K562 (cell line): ENCODE results near the gene LIPT1. TPM values are rescaled to one million over a fixed set of nuclear protein-coding genes. Genes with fewer than 3 reads are reported as not detected.

Experiments
- ATAC-seq: fragments of 200-7000 bp; cut with Tn5 transposase; 3 replicates; pipeline ENCODE4 v1.9.1; 2020; ENCODE audit warnings: moderate library complexity
- BruUV-seq: library from RNA; stranded (reverse); fragments of 400-500 nt; replicated peaks from 2 replicates; lab custom pipeline; 2021; lab: Mats Ljungman, UMichigan
- CTCF ChIA-PET: fragments of 300-600 bp; formaldehyde crosslinking; extraction: SDS; loops from one replicate; lab custom pipeline; 2021; ENCODE audit warnings: low intra/inter-chr PET ratio; lab: Yijun Ruan, JAX
- POLR2A ChIA-PET: fragments of 300-600, 350-650 bp; sonication (Branson Sonifier 250); formaldehyde crosslinking; extraction: SDS; loops from one replicate; lab custom pipeline; 2021; ENCODE audit warnings: antibody characterized with exemption, inconsistent platforms; lab: Yijun Ruan, JAX
- DNase-seq, 4 experiments: peaks; one replicate each; pipeline versions ENCODE4 v3.0.0 to v3.0.0-alpha.2; 2011 to 2018; ENCODE audit warnings: low spot score in 3 of 4, mixed read lengths in 3 of 4; ENCODE audit errors: extremely low read depth in 1 of 4
- FAIRE-seq: peaks from 2 replicates; lab custom pipeline; 2011; peaks lifted over from hg19 to GRCh38; lab: Jason Lieb, UNC
- H2AFZ ChIP-seq: 2 replicates; pipeline ENCODE4 v1.6.0; 2011; ENCODE audit warnings: low read depth, low read length, control low read depth, inconsistent platforms
- H3K27ac ChIP-seq: fragments of 200-600 bp; 3 replicates; pipeline ENCODE4 v1.8.0; 2011; ENCODE audit warnings: low read depth, mild to moderate bottlenecking, control low read depth, inconsistent platforms, low read length, moderate library complexity, mixed read lengths; ENCODE audit errors: extremely low read depth
- H3K27me3 ChIP-seq, 2 experiments: fragments of 300-600 bp in 1 of 2; 2 replicates in 1 of 2; 3 replicates in 1 of 2; pipeline versions ENCODE4 v1.6.0 to v1.8.0; 2011; ENCODE audit warnings: inconsistent platforms in 2 of 2, low read length in 2 of 2, mild to moderate bottlenecking in 1 of 2, mixed read lengths in 1 of 2, moderate library complexity in 1 of 2; ENCODE audit not compliant: control insufficient read depth in 2 of 2, insufficient read depth in 2 of 2
- H3K36me3 ChIP-seq: fragments of 300-600 bp; 3 replicates; pipeline ENCODE4 v1.8.0; 2011; ENCODE audit warnings: mild to moderate bottlenecking, low read length, inconsistent platforms; ENCODE audit not compliant: control insufficient read depth, insufficient read depth
- H3K4me1 ChIP-seq, 2 experiments: fragments of 200-600 bp in 1 of 2; replicated peaks in 1 of 2; 2 replicates in 1 of 2; 3 replicates in 1 of 2; pipeline versions ENCODE4 v1.5.1 to v1.8.0; 2011; ENCODE audit warnings: inconsistent platforms in 2 of 2, low read length in 2 of 2, mild to moderate bottlenecking in 1 of 2, mixed read lengths in 1 of 2, moderate library complexity in 1 of 2; ENCODE audit not compliant: control insufficient read depth in 2 of 2, insufficient read depth in 2 of 2
- H3K4me2 ChIP-seq: 2 replicates; pipeline ENCODE4 v1.6.1; 2011; ENCODE audit warnings: low read length, control low read depth, inconsistent platforms, mixed read lengths; ENCODE audit not compliant: insufficient read depth
- H3K4me3 ChIP-seq: fragments of 200-600 bp; sonication (generic), shearing (Covaris generic); 2 replicates; pipeline ENCODE4 v1.5.1; 2016; ENCODE audit warnings: control low read depth, inconsistent platforms
- H3K79me2 ChIP-seq: fragments of 200-600 bp; 3 replicates; pipeline ENCODE4 v1.8.0; 2011; ENCODE audit warnings: low read length, inconsistent platforms; ENCODE audit not compliant: control insufficient read depth, insufficient read depth
- H3K9ac ChIP-seq, 2 experiments: 2 replicates each; pipeline versions ENCODE4 v1.6.0 to v1.6.1; 2011; ENCODE audit warnings: low read depth in 2 of 2, low read length in 2 of 2, control low read depth in 1 of 2, inconsistent platforms in 1 of 2, mild to moderate bottlenecking in 1 of 2, mixed read lengths in 1 of 2; ENCODE audit not compliant: insufficient read depth in 1 of 2
- H3K9me1 ChIP-seq: one replicate; pipeline ENCODE4 v1.6.0; 2011; ENCODE audit warnings: inconsistent platforms, mild to moderate bottlenecking, low read length, moderate library complexity; ENCODE audit not compliant: control insufficient read depth, insufficient read depth
- H3K9me3 ChIP-seq: replicated peaks from 2 replicates; pipeline ENCODE4 v1.5.1; 2011; ENCODE audit warnings: low read depth, low read length, inconsistent platforms; ENCODE audit not compliant: control insufficient read depth, insufficient read depth
- H4K20me1 ChIP-seq: replicated peaks from 2 replicates; pipeline ENCODE4 v1.6.1; 2011; ENCODE audit warnings: low read length, inconsistent platforms, mixed read lengths; ENCODE audit not compliant: control insufficient read depth, insufficient read depth
- AFF4 ChIP-seq: sonication (generic); formaldehyde crosslinking; IDR thresholded peaks from 2 replicates; pipeline ENCODE4 v1.8.0; 2023; ENCODE audit warnings: mild to moderate bottlenecking, missing genetic modification reagents
- ARID4B ChIP-seq: sonication (generic); formaldehyde crosslinking; IDR thresholded peaks from 2 replicates; pipeline ENCODE4 v1.8.0; 2022; ENCODE audit warnings: mild to moderate bottlenecking, missing genetic modification reagents
- DDX20 ChIP-seq: fragments of 450-650 bp; IDR thresholded peaks from 2 replicates; pipeline ENCODE4 v1.6.1; 2016; ENCODE audit warnings: missing genetic modification characterization, low read depth, mild to moderate bottlenecking, missing compliant biosample characterization, moderate library complexity
- FOSL1 ChIP-seq: fragments of 200-800 bp; sonication (Bioruptor generic); conservative IDR thresholded peaks from 2 replicates; pipeline ENCODE4 v1.6.1; 2016; ENCODE audit warnings: missing genetic modification characterization, missing compliant biosample characterization
- ZNF445 ChIP-seq: fragments of 250-450 bp; sonication (Bioruptor Pico); IDR thresholded peaks from 2 replicates; pipeline ENCODE4 v1.4.0; 2020; ENCODE audit warnings: low read depth, mild to moderate bottlenecking, moderate library complexity
- ZNF778 ChIP-seq: fragments of 450-650 bp; formaldehyde crosslinking; IDR thresholded peaks from 2 replicates; pipeline ENCODE4 v1.4.0; 2020; ENCODE audit warnings: mild to moderate bottlenecking, moderate library complexity
- WGBS: fragments of 100-300 bp; shearing (Covaris generic); methylation state at CpG from one replicate; pipeline ENCODE4 v1.1.6; 2016; ENCODE audit warnings: low coverage, mixed read lengths; ENCODE audit not compliant: insufficient coverage; ENCODE audit errors: missing lambda C conversion rate; 5-methylcytosine and 5-hydroxymethylcytosine counted together
- in situ Hi-C: fragments of 300-500 bp; cut with MboI; formaldehyde crosslinking; loops from 4 replicates; pipeline ENCODE4 v1.15.0; 2018; ENCODE audit warnings: inconsistent platforms, mixed read lengths
- intact Hi-C: fragments of 100-400 bp; cut with micrococcal nuclease; formaldehyde crosslinking; loops from 2 replicates; pipeline ENCODE4 v1.14.2; 2022
- polyA plus RNA-seq, 8 experiments: library from polyadenylated mRNA; depleted of rRNA in 4 of 8; stranded (reverse) in 5 of 8; unstranded in 3 of 8; fragments of >200 nt; fragmentation: Nextera tagmentation in 2 of 8; fragmentation: Illumina TruSeq in 1 of 8; extraction: Ambion mirVana in 2 of 8; extraction: Trizol in 1 of 8; gene quantifications; 2 replicates each; pipeline versions ENCODE4 v1.2.1 to v1.2.3, GENCODE V29; 2011 to 2014; ENCODE audit warnings: inconsistent platforms in 1 of 8, missing spikeins in 1 of 8
- total RNA-seq, 7 experiments: library from RNA; depleted of rRNA in 6 of 7; stranded (reverse); fragments of >200 nt in 6 of 7; fragmentation: Illumina TruSeq in 2 of 7; extraction: Trizol in 2 of 7; gene quantifications; 2 replicates each; pipeline versions ENCODE4 v1.2.1 to v1.2.3, GENCODE V29; 2011 to 2021; ENCODE audit warnings: low replicate concordance in 1 of 7

Gene LIPT1
- total and polyA plus RNA-seq, 9 of the 15 experiments (the other 6 are each of a cell fraction or from before 2014, with no cell fraction given): 6.4 to 18.3 (median 11.6) TPM

DNA sequence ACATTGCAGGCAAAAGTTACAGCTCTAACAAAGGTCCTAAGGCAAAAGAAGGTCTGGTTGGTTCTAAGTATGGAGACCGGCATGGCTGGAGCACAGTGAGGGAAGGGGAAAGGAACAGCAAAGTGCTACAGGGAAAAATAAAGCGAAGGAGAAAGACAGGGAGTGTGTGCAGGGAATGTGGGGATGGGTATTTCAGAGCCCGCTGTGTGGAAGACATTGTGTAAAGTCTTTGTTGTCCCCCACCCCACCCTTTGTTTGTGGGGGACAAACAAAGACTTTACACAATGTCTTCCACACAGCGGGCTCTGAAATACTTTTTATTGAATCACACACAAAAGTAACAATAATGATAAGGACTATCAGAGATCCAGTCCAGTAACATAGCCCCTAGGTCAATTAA, 42.1 kb upstream of the LIPT1 start (continued):
- no peak for TF ChIP-seq ARID4B (CRISPR knock-in tag)

GRCh38 chr2:99127981-99128380, 26.8 kb upstream of the LIPT1 start:
- TF ChIP-seq ZNF445 (CRISPR knock-in tag): no peak
- TF ChIP-seq ZNF778: no peak
- TF ChIP-seq DDX20 (tag): no peak
- TF ChIP-seq FOSL1: no peak
- no peak for TF ChIP-seq AFF4 (CRISPR knock-in tag)
- intact Hi-C loops (no loop called here), in situ Hi-C loops (no loop called here)
- no peak for ATAC-seq
- H3K4me1 ChIP-seq: no peaks in the 10 kb centered on the region
- H3K9me1 ChIP-seq: no peaks in the 10 kb centered on the region
- no peak overlapping the region for H3K9ac ChIP-seq
- H4K20me1 ChIP-seq: no peaks in the 10 kb centered on the region
- no peak for DNase-seq
- ChIA-PET CTCF (no interaction called here), POLR2A (no interaction called here)
- FAIRE-seq: no peak
- H3K36me3 ChIP-seq: no peaks in the 10 kb centered on the region
- no peaks in the 10 kb centered on the region for H3K27me3 ChIP-seq
- H3K4me2 ChIP-seq: no peak overlapping the region
- WGBS: 0% methylated on average over 2 of the region's 2 CpGs
- H3K4me3 ChIP-seq: no peak overlapping the region
- H3K27ac ChIP-seq: no peak overlapping the region
- BruUV-seq: no TSS peak
- H3K9me3 ChIP-seq: no peaks in the 10 kb centered on the region
- H2AFZ ChIP-seq: no peak overlapping the region
- no peaks in the 10 kb centered on the region for H3K79me2 ChIP-seq
